OCI-LY1 (cell line): Measurements from ENCODE around the gene E2F3.

ENCODE experiments used
- EZH2 ChIP-seq: fragments of 200-600 bp; sonication (generic), shearing (Covaris generic); IDR thresholded peaks from 2 replicates; pipeline ENCODE4 v1.8.0; 2017; ENCODE audit warnings: borderline replicate concordance, mixed run types, mild to moderate bottlenecking, antibody characterized with exemption, low read length, moderate library complexity, mixed read lengths
- TF ChIP-seq, protein P1 (sequence below): fragments of 200-600 bp; sonication (generic), shearing (Covaris generic); IDR thresholded peaks from 2 replicates; pipeline ENCODE4 v1.5.1; 2017; ENCODE audit warnings: mild to moderate bottlenecking, antibody characterized with exemption, low read length, moderate library complexity, mixed read lengths

DNA sequence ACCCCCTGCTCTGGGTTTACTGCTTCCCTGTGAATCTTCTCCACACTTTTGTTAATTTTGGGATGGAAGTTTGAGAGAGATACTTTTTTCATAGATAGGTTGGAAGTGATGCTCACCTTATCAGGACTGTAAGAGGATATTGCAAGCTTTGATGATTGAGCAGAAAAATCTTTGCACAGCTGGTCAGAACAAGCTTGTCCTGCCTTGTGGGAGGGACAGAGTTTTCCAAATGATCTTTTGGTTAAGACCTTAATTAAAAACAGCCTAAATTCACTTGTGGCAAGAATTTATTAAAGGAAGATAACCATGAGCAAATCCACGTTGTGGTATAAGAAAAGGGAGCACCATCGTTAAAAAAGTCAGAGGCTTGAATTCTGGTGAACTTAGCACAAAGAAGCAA is 32.2 kb downstream of the E2F3 start:
- TF ChIP-seq, protein P1, sequence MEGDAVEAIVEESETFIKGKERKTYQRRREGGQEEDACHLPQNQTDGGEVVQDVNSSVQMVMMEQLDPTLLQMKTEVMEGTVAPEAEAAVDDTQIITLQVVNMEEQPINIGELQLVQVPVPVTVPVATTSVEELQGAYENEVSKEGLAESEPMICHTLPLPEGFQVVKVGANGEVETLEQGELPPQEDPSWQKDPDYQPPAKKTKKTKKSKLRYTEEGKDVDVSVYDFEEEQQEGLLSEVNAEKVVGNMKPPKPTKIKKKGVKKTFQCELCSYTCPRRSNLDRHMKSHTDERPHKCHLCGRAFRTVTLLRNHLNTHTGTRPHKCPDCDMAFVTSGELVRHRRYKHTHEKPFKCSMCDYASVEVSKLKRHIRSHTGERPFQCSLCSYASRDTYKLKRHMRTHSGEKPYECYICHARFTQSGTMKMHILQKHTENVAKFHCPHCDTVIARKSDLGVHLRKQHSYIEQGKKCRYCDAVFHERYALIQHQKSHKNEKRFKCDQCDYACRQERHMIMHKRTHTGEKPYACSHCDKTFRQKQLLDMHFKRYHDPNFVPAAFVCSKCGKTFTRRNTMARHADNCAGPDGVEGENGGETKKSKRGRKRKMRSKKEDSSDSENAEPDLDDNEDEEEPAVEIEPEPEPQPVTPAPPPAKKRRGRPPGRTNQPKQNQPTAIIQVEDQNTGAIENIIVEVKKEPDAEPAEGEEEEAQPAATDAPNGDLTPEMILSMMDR = no peak
- no peak for TF ChIP-seq EZH2
